GM18951 (cell line): Measurements from ENCODE around the gene GNRH2.

ENCODE experiments used
- POLR2A ChIP-seq: IDR thresholded peaks from 4 replicates; pipeline ENCODE4 v1.6.1; 2011; ENCODE audit warnings: mild to moderate bottlenecking; ENCODE audit not compliant: insufficient read length, insufficient read depth; ENCODE audit errors: extremely low read depth
- in situ Hi-C: fragments of 300-500 bp; cut with MboI; formaldehyde crosslinking; loops from one replicate; pipeline ENCODE4 v1.12.0; 2022; ENCODE audit warnings: low sequenced_read_pairs, mixed read lengths, inconsistent platforms; ENCODE audit not compliant: unreplicated experiment

GNRH2 gene

GRCh38 chr20:3046677-3047462 is 3.4 kb downstream of the GNRH2 start:
- in situ Hi-C loops, result no loop called here
- TF ChIP-seq POLR2A, result no peak

DNA sequence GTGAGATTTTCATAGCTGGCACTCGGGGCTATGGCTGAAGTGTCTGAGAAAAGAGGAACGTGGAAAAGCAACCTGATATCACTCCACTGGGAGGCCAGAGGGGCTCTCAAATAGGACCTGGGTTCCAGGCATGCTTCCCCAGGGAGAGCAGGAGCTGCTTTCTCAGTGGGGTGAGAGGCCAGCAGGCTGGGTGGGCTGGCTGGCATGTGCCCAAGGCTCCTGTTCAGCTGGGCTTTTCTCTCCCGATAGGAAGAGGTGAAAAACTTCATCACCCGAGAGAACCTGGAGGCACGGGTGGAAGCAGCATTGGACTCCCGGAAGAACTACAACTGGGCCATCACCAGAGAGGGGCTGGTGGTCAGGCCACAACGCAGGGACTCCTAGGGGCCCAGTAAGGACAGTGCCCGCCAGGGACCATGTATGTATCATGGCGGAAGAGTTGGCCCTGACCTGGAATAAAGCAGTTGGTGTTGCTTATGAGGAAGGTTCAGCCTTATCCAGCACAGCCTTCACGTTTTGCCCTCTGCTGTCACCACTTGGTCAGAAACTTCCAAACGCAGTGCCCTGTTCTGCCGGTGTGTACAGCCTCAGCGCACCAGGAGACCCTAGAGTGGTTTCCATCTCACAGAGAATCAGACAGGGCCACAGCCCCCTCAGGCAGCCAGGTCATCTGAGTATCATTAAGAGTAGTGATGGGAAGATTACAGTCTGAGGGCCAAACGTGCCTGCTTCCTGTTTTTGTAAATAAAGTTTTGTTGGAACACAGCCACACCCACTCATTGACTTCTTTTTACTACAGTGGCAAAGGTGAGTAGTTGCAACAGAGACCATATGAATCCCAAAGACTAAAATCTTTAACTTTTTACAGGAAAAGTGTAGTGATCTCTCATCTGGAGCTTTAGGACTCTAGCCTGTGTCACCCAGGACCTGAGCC is 4.3 kb downstream of the GNRH2 start:
- in situ Hi-C loops, result no loop called here
- no peak for TF ChIP-seq POLR2A

- no peak for TF ChIP-seq POLR2A
- in situ Hi-C loops, result loop anchor here (25.0 kb wide), 1 partner anchor 261 kb away; no protein-coding TSS in a partner anchor
These were observed 8.1 kb downstream of the GNRH2 start for GRCh38 chr20:3051385-3052019.

- no peak for TF ChIP-seq POLR2A
- in situ Hi-C loops, result loop anchor here (25.0 kb wide), 1 partner anchor 253 kb away; no protein-coding TSS in a partner anchor
These were observed 16.1 kb downstream of the GNRH2 start for GRCh38 chr20:3059489-3059888.

- in situ Hi-C loops, result loop anchor here (25.0 kb wide), 1 partner anchor 248 kb away; no protein-coding TSS in a partner anchor
These were observed 20.7 kb downstream of the GNRH2 start for GRCh38 chr20:3064119-3064518.

DNA sequence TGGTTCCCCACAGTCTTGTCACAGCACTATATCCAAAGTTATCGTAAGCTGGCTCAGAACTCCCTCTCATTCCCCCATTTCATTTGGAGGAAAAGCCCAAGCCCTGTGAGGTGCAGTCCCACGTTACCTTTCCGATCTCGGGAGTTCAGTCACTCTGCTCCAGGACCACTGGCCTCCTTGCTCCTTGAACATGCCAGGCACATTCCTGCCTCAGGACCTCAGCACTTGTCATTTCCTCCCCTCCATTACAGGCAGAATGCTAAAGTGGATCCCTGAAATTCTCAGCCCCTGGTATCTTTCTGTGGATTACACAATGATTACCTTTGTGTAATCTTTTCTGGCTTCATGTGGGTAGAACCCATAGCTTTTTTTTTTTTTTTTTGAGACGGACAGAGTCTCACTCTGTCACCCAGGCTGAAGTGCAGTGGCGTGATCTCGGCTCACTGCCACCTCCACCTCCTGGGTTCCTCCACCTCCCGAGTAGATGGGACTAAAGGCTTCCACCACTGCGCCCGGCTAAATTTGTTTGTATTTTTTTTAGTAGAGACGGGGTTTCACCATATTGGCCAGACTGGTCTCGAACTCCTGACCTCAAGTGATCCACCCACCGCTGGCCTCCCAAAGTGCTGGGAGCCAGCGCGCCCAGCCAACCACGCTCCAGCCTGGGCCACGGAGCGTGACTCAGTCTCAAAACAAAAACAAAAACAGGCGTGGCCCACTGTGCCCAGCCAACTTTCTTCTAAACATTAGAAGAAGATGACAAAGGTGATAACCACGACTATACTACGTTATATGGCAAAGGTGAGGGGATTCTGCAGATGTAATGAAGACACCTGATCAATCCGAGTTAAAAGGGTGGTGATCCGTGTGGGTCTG is 24.0 kb downstream of the GNRH2 start:
- no peak for TF ChIP-seq POLR2A
- in situ Hi-C loops, result loop anchor here (25.0 kb wide), 1 partner anchor 245 kb away; no protein-coding TSS in a partner anchor

GRCh38 chr20:3068075-3068474 is 24.7 kb downstream of the GNRH2 start:
- no peak for TF ChIP-seq POLR2A
- in situ Hi-C loops, result loop anchor here (25.0 kb wide), 1 partner anchor 244 kb away; no protein-coding TSS in a partner anchor

DNA sequence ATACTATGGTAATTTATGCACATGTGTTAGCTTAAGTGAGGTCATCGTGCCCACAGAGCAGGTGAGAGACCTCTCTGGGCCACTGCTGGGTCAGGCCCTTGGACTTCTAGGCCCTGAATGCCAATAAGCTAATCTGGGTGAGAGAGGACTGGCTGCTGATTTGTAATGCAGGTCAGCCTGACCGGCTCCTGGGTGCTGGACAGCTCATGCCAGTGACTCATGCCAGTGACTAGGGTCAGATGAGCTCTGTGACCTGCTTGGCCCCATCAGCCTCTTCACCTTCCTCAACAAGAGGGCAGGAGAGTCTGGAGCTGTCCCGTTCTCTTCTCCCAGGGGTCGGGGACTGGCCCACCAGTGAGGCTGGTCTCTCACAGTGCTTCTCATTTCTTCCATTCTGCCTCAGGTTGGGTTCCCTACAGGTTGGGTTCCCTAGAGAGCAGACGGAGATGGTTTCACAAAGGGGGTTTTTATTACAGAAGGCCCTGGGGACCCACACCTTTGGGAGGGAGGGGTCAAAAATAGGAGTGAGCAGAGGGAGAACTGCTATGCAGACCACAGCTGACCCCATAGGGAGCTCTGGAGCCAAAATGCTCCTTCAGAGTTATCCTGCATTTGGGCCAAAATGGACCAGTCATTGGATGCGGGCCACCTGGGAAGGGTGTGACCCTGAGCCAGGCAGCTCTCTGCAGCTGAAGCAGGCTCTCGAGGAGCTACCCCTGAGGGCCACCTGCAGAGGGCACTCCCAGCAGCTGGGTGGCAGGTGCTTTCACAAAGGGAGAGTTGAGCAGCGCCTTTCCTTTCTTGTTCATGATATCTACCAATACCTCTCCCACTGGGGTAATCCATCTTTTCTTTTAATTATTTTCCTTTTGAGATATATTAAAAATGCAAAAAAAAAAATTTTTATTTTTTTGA is 25.8 kb downstream of the GNRH2 start:
- no peak for TF ChIP-seq POLR2A
- in situ Hi-C loops, result loop anchor here (25.0 kb wide), 1 partner anchor 243 kb away; no protein-coding TSS in a partner anchor

- in situ Hi-C loops, result loop anchor here (25.0 kb wide), 1 partner anchor 242 kb away; no protein-coding TSS in a partner anchor
These were observed 27.3 kb downstream of the GNRH2 start for GRCh38 chr20:3070725-3071124.

DNA sequence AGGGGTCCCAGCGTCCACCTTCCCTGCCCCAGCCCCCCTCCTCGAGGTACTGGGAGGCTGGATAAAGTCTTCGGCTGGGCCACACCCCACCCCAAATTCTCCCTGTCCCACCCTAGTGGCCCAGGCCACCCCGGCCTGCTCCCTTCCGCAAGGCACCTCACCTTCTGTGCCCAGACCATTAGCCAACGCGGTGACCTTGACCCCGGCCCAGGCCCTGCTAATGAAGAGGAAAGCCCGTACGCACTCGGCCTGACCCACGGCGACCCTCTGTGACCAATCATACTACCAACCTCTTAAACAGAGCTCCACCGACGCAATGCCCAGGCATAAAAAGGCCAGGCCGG is 27.8 kb downstream of the GNRH2 start:
- TF ChIP-seq POLR2A, result no peak
- in situ Hi-C loops, result loop anchor here (25.0 kb wide), 1 partner anchor 241 kb away; no protein-coding TSS in a partner anchor

More at GRCh38 chr20:3070725-3071124, 27.3 kb downstream of the GNRH2 start:
- TF ChIP-seq POLR2A, result no peak
